Colonic mucosa (tissue), 4 donors: ENCODE results near the gene GLP2R. TPM values are rescaled to one million over a fixed set of nuclear protein-coding genes. Genes with fewer than 3 reads are reported as not detected.

ENCODE experiments used
- DNase-seq: peaks from one replicate; pipeline ENCODE4 v3.0.0-alpha.2; 2020
- H3K27ac ChIP-seq: fragments of 200-600 bp; one replicate; pipeline ENCODE4 v1.8.0; 2021
- H3K27me3 ChIP-seq: fragments of 200-600 bp; one replicate; pipeline ENCODE4 v1.8.0; 2021
- H3K36me3 ChIP-seq: fragments of 200-600 bp; one replicate; pipeline ENCODE4 v1.8.0; 2021
- H3K4me1 ChIP-seq: fragments of 200-600 bp; one replicate; pipeline ENCODE4 v1.8.0; 2021; ENCODE audit warnings: mild to moderate bottlenecking
- H3K4me3 ChIP-seq: fragments of 200-600 bp; one replicate; pipeline ENCODE4 v1.8.0; 2021
- H3K9ac ChIP-seq, 2 donors: one replicate each; pipeline ENCODE4 v1.7.0; 2013; ENCODE audit warnings: control low read depth in 2 of 2, low read depth in 2 of 2, low read length in 2 of 2
- H3K9me3 ChIP-seq: fragments of 200-600 bp; one replicate; pipeline ENCODE4 v1.8.0; 2021
- CTCF ChIP-seq: fragments of 200-600 bp; IDR thresholded peaks from one replicate; pipeline ENCODE4 v1.8.0; 2022; ENCODE audit warnings: antibody characterized with exemption, mild to moderate bottlenecking
- intact Hi-C: fragments of 100-400 bp; cut with DNase I; formaldehyde crosslinking; loops from one replicate; pipeline ENCODE4 v1.14.1; 2022
- total RNA-seq, 2 donors: library from RNA; stranded (reverse); fragmentation: NEBNext Ultra II Directional in 1 of 2; extraction: Animal tissue kit (Norgen Biotek cat#: 25700) in 1 of 2; gene quantifications; one replicate each; pipeline ENCODE4 v1.2.1, GENCODE V29; 2021
- donor health status: healthy.
- donor health status: DM: no; HTN: no; CAD: no.
- donor health status: DM: no; HTN: no; CAD: no.

GLP2R gene
- total RNA-seq, 2 donors from 2014 or later = 2.1 to 4.8 TPM

DNA sequence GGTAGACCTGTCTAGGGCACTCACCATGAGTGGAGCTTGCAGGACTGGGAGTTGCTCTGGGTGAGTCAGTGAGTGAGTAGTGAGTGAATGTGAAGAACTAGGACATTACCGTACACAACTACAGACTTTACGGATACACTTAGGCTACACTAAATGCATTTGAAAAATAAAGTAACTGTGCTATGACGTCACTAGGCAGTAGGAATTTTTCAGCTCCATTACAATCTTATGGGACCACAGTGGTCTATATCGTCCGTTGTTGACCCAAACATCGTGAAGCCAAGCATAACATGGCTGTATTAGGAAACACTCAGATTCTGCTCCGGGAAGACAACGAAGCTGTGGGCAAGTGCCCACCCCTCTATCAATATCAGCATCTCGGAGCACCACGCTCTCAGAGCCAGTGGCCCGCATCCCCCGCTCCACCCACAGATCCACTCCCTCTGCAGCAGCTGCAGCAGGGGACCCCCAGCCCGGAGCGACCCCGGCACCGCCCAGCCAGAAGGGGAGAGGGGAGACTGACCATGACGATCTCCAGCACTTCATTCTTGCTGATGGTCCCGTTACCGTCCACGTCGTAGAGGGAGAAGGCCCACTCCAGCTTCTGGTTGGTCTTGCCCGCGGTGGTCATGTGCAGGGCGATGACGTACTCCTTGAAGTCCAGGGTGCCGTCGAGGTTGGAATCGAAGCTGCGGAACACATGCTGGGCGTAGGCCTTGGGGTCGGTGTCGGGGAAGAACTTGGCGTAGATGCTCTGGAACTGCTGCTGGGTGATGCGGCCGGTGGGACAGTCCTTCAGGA lies 78.8 kb downstream of the GLP2R start:
- no peaks in the 10 kb centered on the region for H3K27me3 ChIP-seq
- no peak overlapping the region for H3K27ac ChIP-seq
- no peaks in the 10 kb centered on the region for H3K4me1 ChIP-seq
- TF ChIP-seq CTCF = no peak
- intact Hi-C loops = no loop called here
- no peaks in the 10 kb centered on the region for H3K9me3 ChIP-seq
- H3K36me3 ChIP-seq = no peaks in the 10 kb centered on the region
- no peak overlapping the region for H3K9ac ChIP-seq
- H3K4me3 ChIP-seq = no peak overlapping the region
- DNase-seq = no peak

DNA sequence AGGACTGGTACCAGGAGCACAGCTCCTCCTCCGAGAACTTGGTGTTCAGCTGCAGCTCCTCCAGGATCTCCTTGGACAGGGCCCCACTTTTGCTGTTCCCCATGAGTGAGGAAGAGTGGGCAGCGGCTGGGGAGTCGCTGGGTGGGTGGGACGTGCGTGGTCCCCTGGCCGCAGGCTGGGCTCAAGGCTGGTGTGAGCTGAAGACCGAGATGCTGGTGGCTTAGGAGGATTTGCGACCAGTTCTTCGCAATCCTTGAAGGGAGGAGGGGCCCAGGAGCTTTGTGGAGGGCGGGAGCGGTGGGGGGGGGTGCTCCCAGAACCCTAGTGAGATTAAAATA lies 79.3 kb downstream of the GLP2R start, which contains the start of gene RCVRN:
Gene RCVRN (minus strand): TSS at position 194 of the 338 bp plus-strand sequence. CDS start 91 bp downstream, at position 103.
- no peak within 1 kb of the TSS for H3K9ac ChIP-seq
- no peak for DNase-seq
- intact Hi-C loops = no loop called here
- no peaks in the 10 kb centered on the region for H3K27me3 ChIP-seq
- H3K4me1 ChIP-seq = no peaks in the 10 kb centered on the region
- H3K27ac ChIP-seq = no peak within 1 kb of the TSS
- no peak for TF ChIP-seq CTCF
- H3K9me3 ChIP-seq = no peaks in the 10 kb centered on the region
- no peak within 1 kb of the TSS for H3K4me3 ChIP-seq
- H3K36me3 ChIP-seq = no peaks in the 10 kb centered on the region

GRCh38 chr17:9905902-9906301 lies 80.2 kb downstream of the GLP2R start:
- Histone ChIP-seq H3K27ac (no peak overlapping the region), H3K9ac (no peak overlapping the region), H3K27me3 (no peaks in the 10 kb centered on the region), H3K4me3 (no peak overlapping the region), H3K9me3 (no peaks in the 10 kb centered on the region), H3K36me3 (no peaks in the 10 kb centered on the region), H3K4me1 (no peaks in the 10 kb centered on the region)
- DNase-seq = no peak
- intact Hi-C loops = no loop called here
- peak; percentile 27 for TF ChIP-seq CTCF

DNA sequence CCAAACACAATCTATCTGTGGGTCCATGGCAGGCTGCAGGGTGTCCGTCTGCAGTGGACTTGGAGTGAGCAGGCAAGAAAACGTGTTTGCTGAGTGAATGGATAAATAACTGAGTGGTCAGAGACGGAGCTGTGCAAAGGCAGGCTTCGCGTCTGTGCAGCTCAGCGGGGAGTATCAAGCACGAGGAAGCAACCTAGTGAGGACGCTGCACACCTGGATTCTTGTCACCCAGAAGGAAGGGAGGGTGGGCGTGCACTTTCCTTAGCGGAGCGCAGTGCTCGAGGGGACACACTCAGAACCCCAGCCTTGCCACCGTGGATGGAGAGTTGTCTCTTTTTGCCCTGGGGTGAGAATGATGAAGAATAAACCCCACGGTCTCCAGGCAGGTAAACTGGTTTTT lies 80.9 kb downstream of the GLP2R start:
- Histone ChIP-seq H3K4me3 (no peak overlapping the region), H3K9me3 (no peaks in the 10 kb centered on the region), H3K4me1 (no peaks in the 10 kb centered on the region), H3K36me3 (no peaks in the 10 kb centered on the region), H3K27me3 (no peaks in the 10 kb centered on the region), H3K9ac (no peak overlapping the region), H3K27ac (no peak overlapping the region)
- intact Hi-C loops = no loop called here
- DNase-seq = no peak
- no peak for TF ChIP-seq CTCF

DNA sequence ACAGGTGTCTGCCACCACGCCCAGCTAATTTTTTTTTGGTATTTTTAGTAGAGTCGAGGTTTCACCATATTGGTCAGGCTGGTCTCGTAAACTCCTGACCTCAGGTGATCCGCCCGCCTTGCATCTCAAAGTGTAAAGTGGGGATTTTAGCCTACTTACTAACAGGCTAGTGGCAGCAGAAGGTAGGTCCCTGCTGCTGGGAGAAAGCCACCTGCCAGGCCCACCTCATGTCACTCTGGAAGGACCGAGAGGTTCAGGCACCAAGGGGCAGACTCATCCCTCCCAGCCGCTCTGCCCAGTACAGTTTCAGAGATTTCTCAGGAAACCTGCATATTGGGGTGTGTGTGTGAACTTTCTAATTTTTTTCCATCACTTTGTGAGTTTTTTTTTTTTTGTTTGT lies 81.4 kb downstream of the GLP2R start:
- H3K36me3 ChIP-seq = no peaks in the 10 kb centered on the region
- no peak for TF ChIP-seq CTCF
- H3K9me3 ChIP-seq = no peaks in the 10 kb centered on the region
- no peak for DNase-seq
- H3K27ac ChIP-seq = no peak overlapping the region
- intact Hi-C loops = no loop called here
- H3K4me3 ChIP-seq = no peak overlapping the region
- H3K27me3 ChIP-seq = no peaks in the 10 kb centered on the region
- no peaks in the 10 kb centered on the region for H3K4me1 ChIP-seq
- H3K9ac ChIP-seq = no peak overlapping the region
